Esophagus muscularis mucosa (tissue), 4 donors: ENCODE data around the gene ERCC1. TPM values are rescaled to one million over a fixed set of nuclear protein-coding genes. Genes with fewer than 3 reads are reported as not detected.

Source experiments
- DNase-seq: peaks from one replicate; pipeline ENCODE4 v3.0.0-alpha.2; 2017; ENCODE audit errors: extremely low spot score
- H3K27ac ChIP-seq, 4 donors: fragments of 200-600 bp; sonication (generic); replicated peaks in 1 of 4; 1 replicate in 3 of 4; 2 replicates in 1 of 4; pipeline ENCODE4 v1.5.1; 2016 to 2019; ENCODE audit warnings: mild to moderate bottlenecking in 1 of 4
- H3K27me3 ChIP-seq, 4 donors: fragments of 200-600 bp; sonication (generic); one replicate each; pipeline versions ENCODE4 v1.5.1 to v1.6.0; 2016 to 2019
- H3K36me3 ChIP-seq, 4 donors: fragments of 200-600 bp; sonication (generic); one replicate each; pipeline ENCODE4 v1.5.1; 2016 to 2019
- H3K4me1 ChIP-seq, 4 donors: fragments of 200-600 bp; sonication (generic); one replicate each; pipeline ENCODE4 v1.5.1; 2016 to 2019
- H3K4me3 ChIP-seq, 4 donors: fragments of 200-600 bp; sonication (generic); 1 replicate in 2 of 4; 2 replicates in 2 of 4; pipeline ENCODE4 v1.5.1; 2016 to 2019; ENCODE audit warnings: mild to moderate bottlenecking in 4 of 4, moderate library complexity in 1 of 4
- H3K9me3 ChIP-seq, 4 donors: fragments of 200-600 bp; sonication (generic); 1 replicate in 3 of 4; 2 replicates in 1 of 4; pipeline ENCODE4 v1.5.1; 2016 to 2019
- EP300 ChIP-seq: sonication (generic); formaldehyde crosslinking; IDR thresholded peaks from one replicate; pipeline ENCODE4 v1.6.1; 2017; ENCODE audit warnings: antibody characterized with exemption
- POLR2A ChIP-seq: fragments of 450-650 bp; IDR thresholded peaks from one replicate; pipeline ENCODE4 v1.6.1; 2017; ENCODE audit warnings: antibody characterized with exemption, moderate library complexity, mild to moderate bottlenecking, low read depth
- POLR2AphosphoS5 ChIP-seq, 2 donors: sonication (generic); formaldehyde crosslinking; IDR thresholded peaks; one replicate each; pipeline ENCODE4 v1.6.1; 2017; ENCODE audit warnings: antibody characterized with exemption in 2 of 2
- WGBS: methylation state at CpG from one replicate; pipeline ENCODE4 v1.1.5; 2018; 5-methylcytosine and 5-hydroxymethylcytosine counted together
- intact Hi-C: fragments of 100-400 bp; cut with DNase I; formaldehyde crosslinking; loops from one replicate; pipeline ENCODE4 v1.15.1; 2023
- small RNA-seq, 3 donors: library from RNA; depleted of rRNA; stranded (forward); fragments of <200 nt; gene quantifications; one replicate each; pipeline ENCODE3, GENCODE V24; 2016
- total RNA-seq, 4 donors: library from RNA; depleted of rRNA; stranded (reverse); fragments of >200 nt; gene quantifications; one replicate each; pipeline versions ENCODE4 v1.1.0 to v1.2.1, GENCODE V29; 2016
- TF ChIP-seq, protein P1 (sequence below), 3 experiments: fragments of 200-600 bp in 2 of 3; fragments of 450-650 bp in 1 of 3; sonication (generic) in 2 of 3; IDR thresholded peaks; one replicate each; pipeline ENCODE4 v1.5.1; 2017 to 2019; ENCODE audit warnings: antibody characterized with exemption in 3 of 3, mild to moderate bottlenecking in 2 of 3, moderate library complexity in 1 of 3

Gene ERCC1
- total RNA-seq, 4 donors from 2014 or later: 62.8 to 102 (median 69.3) TPM

GRCh38 chr19:45358213-45358792 lies 65.4 kb downstream of the ERCC1 start:
- Histone ChIP-seq H3K9me3 (no peaks in the 10 kb centered on the region), H3K4me3 (no peak overlapping the region), H3K27me3 (no peaks in the 10 kb centered on the region), H3K4me1 (no peaks in the 10 kb centered on the region), H3K27ac (no peak overlapping the region), H3K36me3 (peaks cover 0 to 89% (median 58%) of the 10 kb centered on the region in 4 donors)
- intact Hi-C loops: no loop called here
- no peak for DNase-seq
- TF ChIP-seq EP300 (no peak), POLR2A (no peak), POLR2AphosphoS5 (IDR thresholded peaks at IDR 0.05) (no peak)
- TF ChIP-seq, protein P1, sequence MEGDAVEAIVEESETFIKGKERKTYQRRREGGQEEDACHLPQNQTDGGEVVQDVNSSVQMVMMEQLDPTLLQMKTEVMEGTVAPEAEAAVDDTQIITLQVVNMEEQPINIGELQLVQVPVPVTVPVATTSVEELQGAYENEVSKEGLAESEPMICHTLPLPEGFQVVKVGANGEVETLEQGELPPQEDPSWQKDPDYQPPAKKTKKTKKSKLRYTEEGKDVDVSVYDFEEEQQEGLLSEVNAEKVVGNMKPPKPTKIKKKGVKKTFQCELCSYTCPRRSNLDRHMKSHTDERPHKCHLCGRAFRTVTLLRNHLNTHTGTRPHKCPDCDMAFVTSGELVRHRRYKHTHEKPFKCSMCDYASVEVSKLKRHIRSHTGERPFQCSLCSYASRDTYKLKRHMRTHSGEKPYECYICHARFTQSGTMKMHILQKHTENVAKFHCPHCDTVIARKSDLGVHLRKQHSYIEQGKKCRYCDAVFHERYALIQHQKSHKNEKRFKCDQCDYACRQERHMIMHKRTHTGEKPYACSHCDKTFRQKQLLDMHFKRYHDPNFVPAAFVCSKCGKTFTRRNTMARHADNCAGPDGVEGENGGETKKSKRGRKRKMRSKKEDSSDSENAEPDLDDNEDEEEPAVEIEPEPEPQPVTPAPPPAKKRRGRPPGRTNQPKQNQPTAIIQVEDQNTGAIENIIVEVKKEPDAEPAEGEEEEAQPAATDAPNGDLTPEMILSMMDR (IDR thresholded peaks at IDR 0.05): no peak
- 95% methylated on average over 10 of the region's 12 CpGs for WGBS

GRCh38 chr19:45357445-45357783 lies 66.3 kb downstream of the ERCC1 start:
- Histone ChIP-seq H3K9me3 (no peaks in the 10 kb centered on the region), H3K36me3 (peaks cover 0 to 89% (median 62%) of the 10 kb centered on the region in 4 donors), H3K27me3 (no peaks in the 10 kb centered on the region), H3K4me3 (no peak overlapping the region), H3K4me1 (no peaks in the 10 kb centered on the region), H3K27ac (no peak overlapping the region)
- no peak for DNase-seq
- 89% methylated on average over 11 of the region's 11 CpGs for WGBS
- intact Hi-C loops: no loop called here
- no peak for TF ChIP-seq POLR2AphosphoS5 (IDR thresholded peaks at IDR 0.05)
- TF ChIP-seq, protein P1 (IDR thresholded peaks at IDR 0.05): no peak
- no peak for TF ChIP-seq POLR2A
- no peak for TF ChIP-seq EP300

Small RNA genes lying within 50 kb of the gene (small RNA-seq; reads per million reads assigned to genes)
- gene MIR6088: 0 reads per million in 3 donors

Other genes with a start within 250 kb of the ERCC1 start
- gene TRAPPC6A, start 245.7 kb downstream of the ERCC1 start, total RNA-seq: 10 to 100 TPM; 18.3 to 27.0 (median 19.4) TPM
- 10 to 100 TPM in 3 of 4 donors, 1 to 10 TPM in 1; 5.4 to 21.9 (median 16.1) TPM for gene BLOC1S3, start 245.1 kb downstream of the ERCC1 start, total RNA-seq
- 1 to 10 TPM in 3 of 4 donors, under 1 TPM in 1; 0.42 to 3.6 (median 2.5) TPM for gene EXOC3L2, start 178.5 kb downstream of the ERCC1 start, total RNA-seq
- gene MARK4, start 172.6 kb downstream of the ERCC1 start, total RNA-seq: 10 to 100 TPM; 17.4 to 36.9 (median 27.5) TPM
- gene CKM, start 101.0 kb downstream of the ERCC1 start, total RNA-seq: 1 to 10 TPM in 2 of 4 donors, under 1 TPM in 1, not detected in 1; 0.66 to 1.4 (median 1.1) TPM
- not detected for gene KLC3, start 83.2 kb downstream of the ERCC1 start, total RNA-seq
- gene ERCC2, start 53.3 kb downstream of the ERCC1 start, total RNA-seq: 10 to 100 TPM in 2 of 4 donors, 1 to 10 TPM in 2; 6.5 to 16.6 (median 11.4) TPM
- 10 to 100 TPM in 2 of 4 donors, 1 to 10 TPM in 2; 4.1 to 16.8 (median 9.5) TPM for gene PPP1R13L, start 18.8 kb downstream of the ERCC1 start, total RNA-seq
- gene POLR1G, start 17.3 kb downstream of the ERCC1 start, total RNA-seq: 1 to 10 TPM; 2.9 to 8.7 (median 6.0) TPM
- gene FOSB, start 44.1 kb upstream of the ERCC1 start, total RNA-seq: 10 to 100 TPM in 2 of 4 donors, 1 to 10 TPM in 2; 2.2 to 25.2 (median 6.9) TPM
- 10 to 100 TPM in 3 of 4 donors, 1 to 10 TPM in 1; 7.0 to 23.6 (median 17.2) TPM for gene RTN2, start 73.1 kb upstream of the ERCC1 start, total RNA-seq
- 1 to 10 TPM; 1.6 to 3.8 (median 3.0) TPM for gene PPM1N, start 74.5 kb upstream of the ERCC1 start, total RNA-seq
- gene VASP, start 83.6 kb upstream of the ERCC1 start, total RNA-seq: 100 to 1,000 TPM; 172 to 321 (median 210) TPM
- 10 to 100 TPM in 2 of 4 donors, 1 to 10 TPM in 2; 6.2 to 20.0 (median 13.8) TPM for gene OPA3, start 160.9 kb upstream of the ERCC1 start, total RNA-seq
- gene GPR4, start 178.3 kb upstream of the ERCC1 start, total RNA-seq: 1 to 10 TPM in 3 of 4 donors, under 1 TPM in 1; 0.42 to 6.6 (median 4.8) TPM
- 10 to 100 TPM; 12.0 to 28.4 (median 18.3) TPM for gene EML2, start 215.5 kb upstream of the ERCC1 start, total RNA-seq
- gene GIPR, start 244.3 kb upstream of the ERCC1 start, total RNA-seq: not detected